Progenitor cell of endocrine pancreas (in vitro differentiated cells): Measurements from ENCODE around the gene NID1. TPM values are rescaled to one million over a fixed set of nuclear protein-coding genes. Genes with fewer than 3 reads are reported as not detected.
A peak's percentile ranks its signal among the peaks of the same experiment; 100 is the strongest.

Experiments used
- DNase-seq: peaks from one replicate; pipeline ENCODE4 v3.0.0; 2021; ENCODE audit warnings: low spot score; ENCODE audit not compliant: unreplicated experiment
- H3K27ac Mint-ChIP-seq: 2 replicates; pipeline ENCODE4 v1.8.0; 2021; ENCODE audit warnings: mild to moderate bottlenecking, moderate library complexity, mixed read lengths
- H3K27me3 Mint-ChIP-seq: 2 replicates; pipeline ENCODE4 v1.8.0; 2021; ENCODE audit warnings: mixed read lengths
- H3K36me3 Mint-ChIP-seq: 2 replicates; pipeline ENCODE4 v1.8.0; 2022; ENCODE audit warnings: mixed read lengths; ENCODE audit not compliant: insufficient read depth
- H3K4me1 Mint-ChIP-seq: 2 replicates; pipeline ENCODE4 v1.8.0; 2021; ENCODE audit warnings: low read depth, mixed read lengths
- H3K4me3 Mint-ChIP-seq: 2 replicates; pipeline ENCODE4 v1.8.0; 2021; ENCODE audit warnings: low read depth, mild to moderate bottlenecking, moderate library complexity, mixed read lengths
- H3K9me3 Mint-ChIP-seq: 2 replicates; pipeline ENCODE4 v1.8.0; 2021; ENCODE audit warnings: low read depth, mixed read lengths
- CTCF ChIP-seq: fragments of 200-600 bp; sonication (generic); IDR thresholded peaks from one replicate; pipeline ENCODE4 v1.5.0; 2021; ENCODE audit warnings: antibody characterized with exemption, mild to moderate bottlenecking; ENCODE audit not compliant: unreplicated experiment
- long read RNA-seq: library from polyadenylated mRNA; unstranded; transcript quantifications from one replicate; pipeline ENCODE4 v2.0.0, GENCODE V29; 2020
- total RNA-seq: library from RNA; stranded (reverse); gene quantifications from 2 replicates; pipeline ENCODE4 v1.2.1, GENCODE V29; 2021

The NID1 gene
- total RNA-seq: 21.0 and 24.4 TPM in 2 replicates
- long read RNA-seq, partial matches to known transcripts: 4 of 7 reads
- long read RNA-seq, other reads (novel, unspliced or antisense): 3 of 7 reads

- Mint-ChIP-seq H3K4me1 (no peaks in the 10 kb centered on the region), H3K9me3 (no peaks in the 10 kb centered on the region), H3K27ac (peak within 1 kb of the TSS; percentile 33), H3K4me3 (peak within 1 kb of the TSS; percentile 76), H3K27me3 (peaks cover 35% of the 10 kb centered on the region), H3K36me3 (peaks cover 2% of the 10 kb centered on the region)
- DNase-seq: peak; percentile 64
- peak; percentile 34 for TF ChIP-seq CTCF
Measured at GRCh38 chr1:236064674-236065508, at the start of gene NID1. Gene NID1, minus strand, starts transcription at chr1:236065090. Its CDS starts 11 bp downstream, at chr1:236065079.

GRCh38 chr1:236114076-236114747, 49.3 kb upstream of the NID1 start:
- H3K9me3 Mint-ChIP-seq: no peaks in the 10 kb centered on the region
- H3K36me3 Mint-ChIP-seq: no peaks in the 10 kb centered on the region
- H3K27ac Mint-ChIP-seq: no peak overlapping the region
- no peak for DNase-seq
- no peak overlapping the region for H3K4me3 Mint-ChIP-seq
- TF ChIP-seq CTCF: no peak
- peaks cover 8% of the 10 kb centered on the region for H3K27me3 Mint-ChIP-seq
- H3K4me1 Mint-ChIP-seq: peaks cover 1% of the 10 kb centered on the region

GRCh38 chr1:236113324-236114032, 48.6 kb upstream of the NID1 start:
- H3K4me3 Mint-ChIP-seq: no peak overlapping the region

GRCh38 chr1:236112332-236112627, 47.4 kb upstream of the NID1 start:
- no peaks in the 10 kb centered on the region for H3K36me3 Mint-ChIP-seq
- no peak for TF ChIP-seq CTCF
- H3K4me3 Mint-ChIP-seq: no peak overlapping the region

More at GRCh38 chr1:236113324-236114032, 48.6 kb upstream of the NID1 start:
- no peak for TF ChIP-seq CTCF
- Mint-ChIP-seq H3K27me3 (peaks cover 6% of the 10 kb centered on the region), H3K36me3 (no peaks in the 10 kb centered on the region), H3K4me1 (peaks cover 1% of the 10 kb centered on the region), H3K27ac (no peak overlapping the region), H3K9me3 (no peaks in the 10 kb centered on the region)
- DNase-seq: no peak

More at GRCh38 chr1:236112332-236112627, 47.4 kb upstream of the NID1 start:
- Mint-ChIP-seq H3K4me1 (no peaks in the 10 kb centered on the region), H3K27ac (no peak overlapping the region), H3K9me3 (no peaks in the 10 kb centered on the region), H3K27me3 (peaks cover 3% of the 10 kb centered on the region)
- no peak for DNase-seq
